MCF 10A (cell line): ENCODE measurements around the gene DIO1. TPM values are rescaled to one million over a fixed set of nuclear protein-coding genes. Genes with fewer than 3 reads are reported as not detected.

Experiments used
- BruUV-seq: library from RNA; stranded (reverse); fragments of 400-500 nt; replicated peaks from 2 replicates; lab custom pipeline; 2021; lab: Mats Ljungman, UMichigan
- CTCF ChIA-PET: fragments of 300-600 bp; sonication (Branson Sonifier 250); formaldehyde crosslinking; extraction: SDS; loops from one replicate; lab custom pipeline; 2021; ENCODE audit warnings: antibody characterized with exemption, inconsistent platforms; lab: Yijun Ruan, JAX
- POLR2A ChIA-PET: fragments of 300-600, 350-650 bp; sonication (Branson Sonifier 250); formaldehyde crosslinking; extraction: SDS; loops from one replicate; lab custom pipeline; 2020; ENCODE audit warnings: antibody characterized with exemption, inconsistent platforms; lab: Yijun Ruan, JAX
- DNase-seq: peaks from one replicate; pipeline ENCODE4 v3.0.0-alpha.2; 2018; ENCODE audit not compliant: unreplicated experiment
- H3K27ac Mint-ChIP-seq: one replicate; pipeline ENCODE4 v1.8.0; 2022; ENCODE audit warnings: mild to moderate bottlenecking, low read depth, mixed read lengths; ENCODE audit not compliant: unreplicated experiment
- H3K27me3 Mint-ChIP-seq: one replicate; pipeline ENCODE4 v1.8.0; 2022; ENCODE audit warnings: mixed read lengths; ENCODE audit not compliant: insufficient read depth, unreplicated experiment
- H3K36me3 Mint-ChIP-seq: one replicate; pipeline ENCODE4 v1.8.0; 2022; ENCODE audit warnings: mild to moderate bottlenecking, moderate library complexity, mixed read lengths; ENCODE audit not compliant: insufficient read depth, unreplicated experiment
- H3K4me1 Mint-ChIP-seq: one replicate; pipeline ENCODE4 v1.8.0; 2022; ENCODE audit warnings: mixed read lengths; ENCODE audit not compliant: insufficient read depth, unreplicated experiment
- H3K4me3 Mint-ChIP-seq: one replicate; pipeline ENCODE4 v1.8.0; 2022; ENCODE audit warnings: mild to moderate bottlenecking, moderate library complexity, mixed read lengths; ENCODE audit not compliant: unreplicated experiment
- H3K9me3 Mint-ChIP-seq: one replicate; pipeline ENCODE4 v1.8.0; 2022; ENCODE audit warnings: mixed read lengths; ENCODE audit not compliant: unreplicated experiment
- CTCF ChIP-seq: fragments of 200-600 bp; IDR thresholded peaks from one replicate; pipeline ENCODE4 v1.8.0; 2022; ENCODE audit warnings: antibody characterized with exemption, mild to moderate bottlenecking; ENCODE audit not compliant: unreplicated experiment
- intact Hi-C: fragments of 100-400 bp; cut with micrococcal nuclease; formaldehyde crosslinking; loops from 2 replicates; pipeline ENCODE4 v1.14.1; 2022
- total RNA-seq: library from RNA; stranded (reverse); gene quantifications from 2 replicates; pipeline ENCODE4 v1.2.3, GENCODE V29; 2022

Gene DIO1
- total RNA-seq, 1 experiment from 2014 or later: not detected

GRCh38 chr1:53891678-53892077 is 2.3 kb upstream of the DIO1 start:
- peaks cover 4% of the 10 kb centered on the region for H3K36me3 Mint-ChIP-seq
- intact Hi-C loops: no loop called here
- TF ChIP-seq CTCF: no peak
- CTCF ChIA-PET: interaction anchor here (1.6 kb wide), 1 partner anchor 67 kb away, joined by 5 read pairs; no protein-coding TSS in a partner anchor
- H3K4me3 Mint-ChIP-seq: no peak overlapping the region
- POLR2A ChIA-PET: interaction anchor here (1.0 kb wide), 1 partner anchor 53 kb away, joined by 3 read pairs; no protein-coding TSS in a partner anchor
- no TSS peak for BruUV-seq
- H3K4me1 Mint-ChIP-seq: peaks cover 7% of the 10 kb centered on the region
- no peak overlapping the region for H3K27ac Mint-ChIP-seq
- no peaks in the 10 kb centered on the region for H3K27me3 Mint-ChIP-seq
- H3K9me3 Mint-ChIP-seq: no peaks in the 10 kb centered on the region
- DNase-seq: no peak

GRCh38 chr1:53892911-53893310 is 1.1 kb upstream of the DIO1 start:
- CTCF ChIA-PET: interaction anchor here (0.7 to 1.6 kb wide), 4 partner anchors 14 to 66 kb away, joined by 3 to 5 read pairs (median 4); no protein-coding TSS in a partner anchor
- Mint-ChIP-seq H3K27me3 (no peaks in the 10 kb centered on the region), H3K27ac (no peak overlapping the region)

GRCh38 chr1:53894644-53895043 is 657 bp downstream of the DIO1 start:
- no peaks in the 10 kb centered on the region for H3K27me3 Mint-ChIP-seq
- H3K9me3 Mint-ChIP-seq: no peaks in the 10 kb centered on the region
- BruUV-seq: no TSS peak
- DNase-seq: no peak
- peaks cover 10% of the 10 kb centered on the region for H3K4me1 Mint-ChIP-seq
- intact Hi-C loops: no loop called here
- H3K36me3 Mint-ChIP-seq: no peaks in the 10 kb centered on the region
- ChIA-PET POLR2A (interaction anchor here (1.3 kb wide), 1 partner anchor 15 kb away, joined by 5 read pairs; no protein-coding TSS in a partner anchor), CTCF (no interaction called here)
- no peak for TF ChIP-seq CTCF
- H3K27ac Mint-ChIP-seq: peak overlapping the region; percentile 4
- no peak overlapping the region for H3K4me3 Mint-ChIP-seq

More at GRCh38 chr1:53892911-53893310, 1.1 kb upstream of the DIO1 start:
- intact Hi-C loops: no loop called here
- Mint-ChIP-seq H3K4me1 (peaks cover 10% of the 10 kb centered on the region), H3K9me3 (no peaks in the 10 kb centered on the region), H3K36me3 (no peaks in the 10 kb centered on the region), H3K4me3 (no peak overlapping the region)
- DNase-seq: no peak
- TF ChIP-seq CTCF: no peak
- POLR2A ChIA-PET: interaction anchor here (1.2 kb wide), 1 partner anchor 65 kb away, joined by 3 read pairs; no protein-coding TSS in a partner anchor
- BruUV-seq: no TSS peak

GRCh38 chr1:53895421-53895820 is 1.4 kb downstream of the DIO1 start:
- no TSS peak for BruUV-seq
- ChIA-PET CTCF (interaction anchor here (1.0 to 1.3 kb wide), 3 partner anchors 17 to 64 kb away, joined by 3 to 5 read pairs (median 4); no protein-coding TSS in a partner anchor), POLR2A (interaction anchor here (0.6 to 1.3 kb wide), 3 partner anchors 14 to 1278 kb away, joined by 3 to 5 read pairs (median 3); partner anchors contain the start of gene IFT25)
- TF ChIP-seq CTCF: no peak
- H3K36me3 Mint-ChIP-seq: no peaks in the 10 kb centered on the region
- no peaks in the 10 kb centered on the region for H3K27me3 Mint-ChIP-seq
- intact Hi-C loops: no loop called here
- H3K4me3 Mint-ChIP-seq: no peak overlapping the region
- H3K27ac Mint-ChIP-seq: peak overlapping the region; percentile 4
- DNase-seq: no peak
- no peaks in the 10 kb centered on the region for H3K9me3 Mint-ChIP-seq
- H3K4me1 Mint-ChIP-seq: peaks cover 6% of the 10 kb centered on the region
